Fibroblast of lung (primary cell): ENCODE results near the gene POU2F2. TPM values are rescaled to one million over a fixed set of nuclear protein-coding genes. Genes with fewer than 3 reads are reported as not detected.

Experiments used
- DNase-seq, 2 donors: peaks; one replicate each; pipeline versions ENCODE4 v3.0.0 to v3.0.0-alpha.2; 2010; ENCODE audit warnings: low read depth in 2 of 2
- H2AFZ ChIP-seq: 2 replicates; pipeline ENCODE4 v1.5.1; 2012; ENCODE audit warnings: low read length, control low read depth, inconsistent platforms
- H3K27ac ChIP-seq: 2 replicates; pipeline ENCODE4 v1.5.1; 2011; ENCODE audit warnings: low read length, control low read depth; ENCODE audit not compliant: insufficient read depth
- H3K27me3 ChIP-seq: 2 replicates; pipeline ENCODE4 v1.5.1; 2011; ENCODE audit warnings: mild to moderate bottlenecking, low read length; ENCODE audit not compliant: control insufficient read depth, insufficient read depth
- H3K36me3 ChIP-seq: 2 replicates; pipeline ENCODE4 v1.5.1; 2011; ENCODE audit warnings: low read length; ENCODE audit not compliant: control insufficient read depth, insufficient read depth
- H3K4me1 ChIP-seq: 2 replicates; pipeline ENCODE4 v1.5.1; 2011; ENCODE audit warnings: low read length; ENCODE audit not compliant: control insufficient read depth, insufficient read depth; ENCODE audit errors: extremely low read depth
- H3K4me2 ChIP-seq: 2 replicates; pipeline ENCODE4 v1.5.1; 2011; ENCODE audit warnings: low read length, control low read depth; ENCODE audit not compliant: insufficient read depth; ENCODE audit errors: extremely low read depth
- H3K4me3 ChIP-seq, 4 experiments: fragments of 200-600 bp in 1 of 4; sonication (generic) in 1 of 4; replicated peaks in 1 of 4; 2 replicates each; pipeline ENCODE4 v1.5.1; 2011 to 2016; ENCODE audit warnings: low read length in 4 of 4, low read depth in 3 of 4, mild to moderate bottlenecking in 3 of 4, control low read depth in 2 of 4, inconsistent platforms in 1 of 4, mixed read lengths in 1 of 4; ENCODE audit not compliant: insufficient read depth in 1 of 4; ENCODE audit errors: control extremely low read depth in 1 of 4
- H3K79me2 ChIP-seq: 2 replicates; pipeline ENCODE4 v1.5.1; 2012; ENCODE audit warnings: mild to moderate bottlenecking, low read length, inconsistent platforms; ENCODE audit not compliant: control insufficient read depth, insufficient read depth
- H3K9ac ChIP-seq: 2 replicates; pipeline ENCODE4 v1.5.1; 2011; ENCODE audit warnings: mild to moderate bottlenecking, low read length, control low read depth; ENCODE audit not compliant: insufficient read depth
- H3K9me3 ChIP-seq: 2 replicates; pipeline ENCODE4 v1.5.1; 2012; ENCODE audit warnings: low read depth, low read length; ENCODE audit not compliant: control insufficient read depth, insufficient read depth
- H4K20me1 ChIP-seq: 2 replicates; pipeline ENCODE4 v1.5.1; 2011; ENCODE audit warnings: low read length; ENCODE audit not compliant: control insufficient read depth, insufficient read depth; ENCODE audit errors: extremely low read depth
- CTCF ChIP-seq, 2 donors: IDR thresholded peaks in 1 of 2; conservative IDR thresholded peaks in 1 of 2; 1 replicate in 1 of 2; 2 replicates in 1 of 2; pipeline ENCODE4 v1.5.1; 2011 to 2012; ENCODE audit warnings: low read length in 2 of 2, control low read depth in 1 of 2, inconsistent platforms in 1 of 2, low read depth in 1 of 2, mild to moderate bottlenecking in 1 of 2
- EZH2 ChIP-seq: IDR thresholded peaks from 2 replicates; pipeline ENCODE4 v1.5.1; 2012; ENCODE audit warnings: low read length, control low read depth, mild to moderate bottlenecking; ENCODE audit errors: missing control alignments
- polyA plus RNA-seq, 2 donors: library from polyadenylated mRNA; depleted of rRNA in 1 of 2; stranded (reverse) in 1 of 2; unstranded in 1 of 2; fragments of >200 nt; gene quantifications; 2 replicates each; pipeline ENCODE4 v1.2.1, GENCODE V29; 2011 to 2012; ENCODE audit warnings: missing spikeins in 1 of 2
- total RNA-seq: library from RNA; depleted of rRNA; stranded (reverse); fragments of >200 nt; gene quantifications from 2 replicates; pipeline ENCODE4 v1.2.1, GENCODE V29; 2014

POU2F2 gene
- total and polyA plus RNA-seq, 2 donors (not counting 1 experiment from before 2014, with no cell fraction given), result 0.17 to 0.31 TPM

- DNase-seq, result no peak
- Histone ChIP-seq H3K4me3 (no peak overlapping the region), H2AFZ (no peak overlapping the region), H3K79me2 (no peaks in the 10 kb centered on the region), H3K9ac (no peak overlapping the region), H3K27me3 (peaks cover 42% of the 10 kb centered on the region), H4K20me1 (no peaks in the 10 kb centered on the region), H3K4me1 (no peaks in the 10 kb centered on the region), H3K27ac (no peak overlapping the region), H3K9me3 (no peaks in the 10 kb centered on the region), H3K36me3 (no peaks in the 10 kb centered on the region), H3K4me2 (no peak overlapping the region)
- no peak for TF ChIP-seq CTCF (conservative IDR thresholded peaks at IDR 0.05 in 1 of 2, IDR thresholded peaks at IDR 0.05 in 1 of 2; ENCODE audit: low read depth in 1 of 2, low read length in 2 of 2)
Measured at GRCh38 chr19:42161616-42162263, 29.5 kb upstream of the POU2F2 start.

GRCh38 chr19:42159942-42160341 lies 27.7 kb upstream of the POU2F2 start:
- no peak for TF ChIP-seq CTCF (conservative IDR thresholded peaks at IDR 0.05 in 1 of 2, IDR thresholded peaks at IDR 0.05 in 1 of 2; ENCODE audit: low read depth in 1 of 2, low read length in 2 of 2)
- TF ChIP-seq EZH2, result no peak
- Histone ChIP-seq H3K4me2 (no peak overlapping the region), H2AFZ (no peak overlapping the region), H3K9me3 (no peaks in the 10 kb centered on the region), H3K27me3 (peaks cover 48% of the 10 kb centered on the region), H3K4me1 (no peaks in the 10 kb centered on the region), H3K4me3 (no peak overlapping the region), H4K20me1 (no peaks in the 10 kb centered on the region), H3K36me3 (no peaks in the 10 kb centered on the region), H3K79me2 (no peaks in the 10 kb centered on the region), H3K27ac (no peak overlapping the region), H3K9ac (no peak overlapping the region)
- DNase-seq, result no peak

- DNase-seq, result no peak
Measured at GRCh38 chr19:42158926-42159325, 26.7 kb upstream of the POU2F2 start.

More at GRCh38 chr19:42158926-42159325, 26.7 kb upstream of the POU2F2 start:
- H3K4me1 ChIP-seq, result no peaks in the 10 kb centered on the region
- no peak overlapping the region for H3K27ac ChIP-seq
- no peak overlapping the region for H3K4me3 ChIP-seq
- TF ChIP-seq EZH2 (no peak), CTCF (conservative IDR thresholded peaks at IDR 0.05 in 1 of 2, IDR thresholded peaks at IDR 0.05 in 1 of 2; ENCODE audit: low read depth in 1 of 2, low read length in 2 of 2) (no peak)
- peaks cover 56% of the 10 kb centered on the region for H3K27me3 ChIP-seq
- no peak overlapping the region for H3K9ac ChIP-seq
- no peaks in the 10 kb centered on the region for H3K36me3 ChIP-seq
- no peaks in the 10 kb centered on the region for H4K20me1 ChIP-seq
- H3K4me2 ChIP-seq, result no peak overlapping the region
- H3K79me2 ChIP-seq, result no peaks in the 10 kb centered on the region
- no peak overlapping the region for H2AFZ ChIP-seq
- H3K9me3 ChIP-seq, result no peaks in the 10 kb centered on the region
